GM21786 (cell line): ENCODE results near the gene DNAH1.

ENCODE experiments used
- ATAC-seq: cut with Tn5 transposase; IDR thresholded peaks from one replicate; pipeline ENCODE4 v1.9.1; 2021; ENCODE audit not compliant: unreplicated experiment

The DNAH1 gene

DNA sequence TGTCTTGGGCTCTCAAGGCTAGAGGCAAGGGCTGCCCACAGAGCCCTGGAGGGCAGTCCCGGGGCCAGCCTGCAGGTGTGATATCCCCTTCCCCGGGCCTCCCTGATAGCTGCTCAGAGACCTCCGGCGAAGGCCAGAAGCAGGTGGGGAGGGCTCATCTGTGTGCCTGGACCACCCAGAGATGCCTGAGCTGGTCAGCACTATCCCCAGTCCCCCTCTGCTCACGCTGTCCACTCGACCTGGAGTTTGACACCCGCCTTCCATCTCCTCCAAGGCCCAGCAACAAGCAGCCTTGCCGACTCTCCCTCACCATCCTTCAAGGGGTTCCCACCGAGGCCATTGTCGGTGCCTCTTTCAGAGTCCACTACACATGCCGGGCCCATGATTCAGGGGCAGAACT, 39.4 kb downstream of the DNAH1 start:
- no peak for ATAC-seq

DNA sequence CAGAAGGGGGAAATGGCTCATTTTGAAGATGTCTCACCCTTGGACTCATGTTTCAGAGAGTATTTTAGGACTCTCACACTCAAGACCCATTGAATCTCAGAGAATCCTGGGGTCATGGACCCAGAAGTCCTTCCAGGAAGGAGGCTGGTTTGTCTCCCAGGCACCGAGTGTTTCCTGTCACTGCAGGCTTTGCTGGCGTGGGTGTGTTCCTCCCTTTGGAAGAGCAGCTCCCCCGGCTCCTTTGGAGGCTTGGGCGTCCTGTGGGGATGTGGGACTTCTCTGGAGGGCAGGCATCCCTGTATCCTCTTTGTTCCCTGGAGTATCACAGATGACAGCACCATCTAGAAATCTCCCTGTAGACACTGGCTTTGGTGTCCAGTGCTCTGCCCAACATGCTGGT, 40.0 kb downstream of the DNAH1 start:
- ATAC-seq: no peak

GRCh38 chr3:52357151-52358080, 41.3 kb downstream of the DNAH1 start:
- ATAC-seq: no peak

GRCh38 chr3:52358362-52358940, 42.3 kb downstream of the DNAH1 start:
- no peak for ATAC-seq

GRCh38 chr3:52359116-52359855, 43.2 kb downstream of the DNAH1 start:
- ATAC-seq: no peak

DNA sequence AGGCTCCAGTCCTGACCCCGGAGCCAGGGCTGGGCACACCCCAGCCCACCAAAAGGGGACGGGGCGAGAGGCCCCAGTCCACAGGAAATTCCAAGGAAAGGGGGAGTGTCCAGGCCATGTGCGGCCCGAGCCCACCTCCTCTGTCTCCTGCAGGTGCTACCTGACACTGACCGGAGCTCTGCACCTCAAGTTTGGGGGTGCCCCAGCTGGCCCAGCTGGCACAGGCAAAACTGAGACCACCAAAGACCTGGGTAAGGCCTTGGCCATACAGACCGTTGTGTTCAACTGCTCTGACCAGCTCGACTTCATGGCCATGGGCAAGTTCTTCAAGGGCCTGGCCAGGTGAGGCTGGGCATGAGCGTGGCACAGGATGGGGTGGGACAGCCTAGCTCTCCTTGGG, 44.9 kb downstream of the DNAH1 start:
- no peak for ATAC-seq

GRCh38 chr3:52361454-52361853, 45.3 kb downstream of the DNAH1 start:
- ATAC-seq: no peak

DNA sequence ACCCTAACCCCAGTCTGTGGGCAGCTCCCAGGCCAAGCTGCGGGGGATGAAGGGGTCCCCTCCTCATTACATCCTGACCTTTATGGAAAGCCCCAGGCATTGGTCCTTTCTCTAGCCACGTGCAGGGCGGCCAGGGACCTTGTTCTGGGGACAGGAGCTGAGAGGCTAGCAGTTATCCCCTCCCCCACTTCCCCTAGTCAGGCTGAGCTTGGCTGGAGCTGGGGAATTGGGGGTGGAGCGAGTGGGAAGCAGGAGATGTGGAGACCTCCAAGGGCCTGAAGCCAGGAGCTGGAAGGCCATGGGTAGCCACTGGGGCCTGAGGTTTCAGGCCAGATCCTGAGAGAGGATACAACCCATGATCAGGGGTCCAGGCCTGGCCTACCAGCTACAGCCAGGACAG, 45.8 kb downstream of the DNAH1 start:
- ATAC-seq: no peak

- ATAC-seq: no peak
These were observed 48.4 kb downstream of the DNAH1 start for GRCh38 chr3:52364322-52365035.

- ATAC-seq: no peak
These were observed 50.4 kb downstream of the DNAH1 start for GRCh38 chr3:52366527-52366926.

DNA sequence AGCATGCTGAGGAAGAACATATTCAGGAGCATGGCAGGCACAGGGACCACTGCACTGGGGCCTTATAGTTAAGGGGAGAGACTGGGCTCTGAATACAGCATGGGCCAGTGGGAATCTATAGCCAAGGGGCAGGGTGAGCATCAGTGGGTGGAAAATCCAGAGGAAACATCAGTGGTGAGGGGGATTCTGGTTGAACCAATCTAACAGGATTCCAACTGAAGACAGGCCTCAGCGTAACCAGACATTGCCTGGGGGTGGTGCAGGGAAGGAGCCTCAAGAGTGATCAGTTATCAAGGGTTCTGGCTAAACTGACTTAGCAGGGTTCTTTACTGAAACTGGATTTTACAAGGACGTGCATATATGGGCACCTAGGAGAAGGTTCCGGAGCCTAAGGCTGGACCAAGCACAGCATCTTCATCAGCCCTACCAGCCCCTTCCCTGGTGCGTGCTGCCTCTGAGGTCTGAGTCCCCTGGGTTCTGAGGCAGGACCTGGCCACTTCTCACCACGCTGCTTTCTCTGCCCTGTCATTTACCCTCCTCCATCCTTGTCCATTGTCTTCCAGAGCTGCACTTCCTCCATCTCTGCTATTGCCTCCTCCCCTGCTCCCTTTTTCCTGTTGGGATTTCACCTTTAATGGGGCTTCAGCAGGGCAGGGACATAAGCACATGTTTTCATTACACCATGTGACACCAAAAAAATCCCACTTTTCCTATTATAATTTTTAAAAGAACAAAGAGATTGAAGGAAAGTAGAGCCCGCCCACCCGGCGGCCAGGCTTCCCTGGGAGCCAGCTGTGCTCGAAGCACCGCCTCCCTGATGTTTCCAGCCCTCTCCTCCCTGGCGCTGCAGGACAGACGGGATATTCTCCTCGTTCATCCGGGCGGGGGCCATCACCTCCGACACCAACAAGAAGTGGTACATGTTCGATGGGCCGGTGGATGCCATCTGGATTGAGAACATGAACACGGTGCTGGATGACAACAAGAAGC, 52.1 kb downstream of the DNAH1 start:
- ATAC-seq: no peak

GRCh38 chr3:52370531-52370930, 54.4 kb downstream of the DNAH1 start:
- ATAC-seq: no peak

DNA sequence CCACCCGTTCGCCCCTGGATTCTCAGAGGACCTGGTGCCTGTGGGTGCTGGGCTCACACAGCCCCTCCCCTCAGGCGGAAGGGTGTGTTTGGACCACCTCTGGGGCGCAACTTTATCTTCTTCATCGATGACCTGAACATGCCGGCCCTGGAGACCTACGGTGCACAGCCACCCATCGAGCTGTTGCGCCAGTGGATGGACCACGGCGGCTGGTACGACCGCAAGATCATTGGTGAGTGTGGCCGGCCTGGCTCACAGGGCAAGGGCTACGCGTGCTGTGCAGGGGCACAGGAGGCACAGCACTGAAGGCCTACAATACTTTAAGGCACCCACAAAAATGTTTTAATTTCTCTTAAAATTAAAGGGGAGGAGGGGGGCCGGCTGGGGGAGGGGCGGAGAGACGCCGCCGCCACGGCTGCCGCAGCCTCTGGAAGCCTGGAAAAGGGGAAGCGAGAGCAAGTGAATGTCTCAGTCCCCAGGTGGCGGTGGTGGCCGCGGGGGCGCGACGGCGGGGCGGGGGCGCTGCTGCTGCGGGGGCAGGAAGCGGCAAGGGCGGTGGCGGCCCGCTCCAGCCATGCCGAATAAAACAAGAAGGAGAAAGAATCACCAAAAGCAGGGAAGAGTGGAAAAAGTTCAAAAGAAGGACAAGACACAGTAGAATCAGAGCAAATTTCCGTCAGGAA, 56.8 kb downstream of the DNAH1 start:
- no peak for ATAC-seq

DNA sequence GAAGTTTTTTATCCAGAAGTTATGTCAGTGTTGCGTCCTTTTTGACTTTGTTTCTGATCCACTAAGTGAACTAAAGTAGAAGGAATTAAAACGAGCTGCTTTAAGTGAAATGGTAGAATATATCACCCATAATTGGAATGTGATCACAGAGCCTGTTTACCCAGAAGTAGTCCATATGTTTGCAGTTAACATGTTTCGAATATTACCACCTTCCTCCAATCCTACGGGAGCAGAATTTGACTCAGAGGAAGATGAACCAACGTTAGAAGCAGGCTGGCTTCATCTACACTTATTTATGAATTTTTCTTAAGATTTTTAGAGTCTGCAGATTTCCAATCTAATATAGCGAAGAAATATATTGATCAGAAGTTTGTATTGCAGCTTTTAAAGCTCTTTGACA, 57.6 kb downstream of the DNAH1 start:
- no peak for ATAC-seq

DNA sequence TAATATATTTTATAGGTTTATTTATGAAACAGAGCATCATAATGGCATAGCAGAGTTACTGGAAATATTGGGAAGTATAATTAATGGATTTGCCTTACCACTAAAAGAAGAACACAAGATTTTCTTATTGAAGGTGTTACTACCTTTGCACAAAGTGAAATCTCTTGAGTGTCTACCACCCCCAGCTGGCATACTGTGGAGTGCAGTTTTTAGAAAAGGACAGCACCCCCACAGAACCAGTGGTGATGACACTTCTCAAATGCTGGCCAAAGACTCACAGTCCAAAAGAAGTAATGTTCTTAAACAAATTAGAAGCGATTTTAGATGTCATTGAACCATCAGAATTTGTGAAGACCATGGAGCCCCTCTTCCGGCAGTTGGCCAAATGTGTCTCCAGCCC, 58.1 kb downstream of the DNAH1 start:
- ATAC-seq: no peak

DNA sequence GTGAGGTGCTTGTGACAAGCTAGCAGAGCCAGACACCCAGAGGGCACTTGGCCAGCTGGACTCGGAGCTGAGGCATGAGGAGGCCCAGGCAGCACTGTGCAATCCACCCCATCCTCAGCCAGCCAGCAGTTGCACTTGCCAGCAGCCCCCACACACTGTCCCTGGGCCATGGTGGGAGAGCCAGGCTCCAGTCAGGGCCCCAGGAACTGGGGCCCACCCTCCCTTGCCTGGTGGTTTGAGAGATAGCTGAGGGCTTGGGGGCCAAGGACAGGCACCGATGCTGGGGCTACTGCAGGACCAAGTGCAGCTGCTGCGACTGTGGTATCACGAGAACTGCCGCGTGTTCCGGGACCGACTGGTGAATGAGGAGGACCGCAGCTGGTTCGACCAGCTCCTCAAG, 63.5 kb downstream of the DNAH1 start:
- ATAC-seq: no peak

- no peak for ATAC-seq
These were observed 63.9 kb downstream of the DNAH1 start for GRCh38 chr3:52380023-52380422.

- ATAC-seq: no peak
These were observed 65.5 kb downstream of the DNAH1 start for GRCh38 chr3:52381623-52382022.

- no peak for ATAC-seq
These were observed 67.3 kb downstream of the DNAH1 start for GRCh38 chr3:52383446-52383845.
